ENCODE measurements around the gene FBXO21. TPM values are rescaled to one million over a fixed set of nuclear protein-coding genes. Genes with fewer than 3 reads are reported as not detected.

Gene FBXO21
- total RNA-seq, 1 experiment from 2014 or later = 25.0 TPM

GRCh38 chr12:117162633-117163032 lies 27.6 kb downstream of the FBXO21 start:
- no peak for DNase-seq (ENCODE audit: low read depth)

DNA sequence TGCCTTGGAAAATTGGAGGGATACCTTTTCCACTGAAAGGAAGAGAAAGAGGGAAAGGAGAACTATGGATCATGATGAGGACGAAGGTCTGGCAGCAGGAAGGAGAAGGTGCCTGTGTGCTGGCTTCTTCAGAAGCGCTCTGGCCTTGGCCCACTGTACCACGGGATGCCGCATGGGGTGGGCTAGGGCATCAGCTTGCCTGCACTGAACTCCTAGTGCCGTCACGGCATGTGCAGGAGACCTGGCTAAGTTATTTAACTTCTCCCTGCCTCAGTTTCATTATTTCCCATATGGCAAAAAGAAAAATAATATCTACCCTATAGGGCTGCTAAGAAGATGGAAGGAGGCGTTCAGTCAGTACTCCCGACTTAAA lies 28.1 kb downstream of the FBXO21 start:
- DNase-seq (ENCODE audit: low read depth) = no peak

GRCh38 chr12:117161460-117162166 lies 28.7 kb downstream of the FBXO21 start:
- DNase-seq (ENCODE audit: low read depth) = no peak

DNA sequence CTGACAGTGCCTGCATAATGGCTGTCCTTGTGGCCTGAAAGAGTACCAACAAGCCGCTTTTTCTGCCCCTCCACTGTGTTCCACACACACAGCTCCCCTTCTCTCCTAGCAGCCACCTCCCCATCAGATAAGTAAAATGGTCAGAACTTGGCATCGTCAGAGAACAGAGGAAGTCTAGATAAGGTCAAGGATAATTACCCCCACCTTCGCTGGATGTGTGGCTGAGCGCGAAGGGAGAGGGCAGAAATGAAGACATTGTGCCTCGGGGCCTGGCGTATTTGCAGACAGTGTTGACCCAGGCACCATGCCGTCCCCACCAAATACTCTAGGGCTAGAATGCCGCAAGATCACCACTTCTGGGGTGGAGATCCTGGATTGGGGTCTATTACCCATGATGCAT lies 30.6 kb downstream of the FBXO21 start:
- no peak for DNase-seq (ENCODE audit: low read depth)

GRCh38 chr12:117158911-117159553 lies 31.2 kb downstream of the FBXO21 start:
- no peak for DNase-seq (ENCODE audit: low read depth)

GRCh38 chr12:117158096-117158495 lies 32.2 kb downstream of the FBXO21 start:
- DNase-seq (ENCODE audit: low read depth) = no peak

DNA sequence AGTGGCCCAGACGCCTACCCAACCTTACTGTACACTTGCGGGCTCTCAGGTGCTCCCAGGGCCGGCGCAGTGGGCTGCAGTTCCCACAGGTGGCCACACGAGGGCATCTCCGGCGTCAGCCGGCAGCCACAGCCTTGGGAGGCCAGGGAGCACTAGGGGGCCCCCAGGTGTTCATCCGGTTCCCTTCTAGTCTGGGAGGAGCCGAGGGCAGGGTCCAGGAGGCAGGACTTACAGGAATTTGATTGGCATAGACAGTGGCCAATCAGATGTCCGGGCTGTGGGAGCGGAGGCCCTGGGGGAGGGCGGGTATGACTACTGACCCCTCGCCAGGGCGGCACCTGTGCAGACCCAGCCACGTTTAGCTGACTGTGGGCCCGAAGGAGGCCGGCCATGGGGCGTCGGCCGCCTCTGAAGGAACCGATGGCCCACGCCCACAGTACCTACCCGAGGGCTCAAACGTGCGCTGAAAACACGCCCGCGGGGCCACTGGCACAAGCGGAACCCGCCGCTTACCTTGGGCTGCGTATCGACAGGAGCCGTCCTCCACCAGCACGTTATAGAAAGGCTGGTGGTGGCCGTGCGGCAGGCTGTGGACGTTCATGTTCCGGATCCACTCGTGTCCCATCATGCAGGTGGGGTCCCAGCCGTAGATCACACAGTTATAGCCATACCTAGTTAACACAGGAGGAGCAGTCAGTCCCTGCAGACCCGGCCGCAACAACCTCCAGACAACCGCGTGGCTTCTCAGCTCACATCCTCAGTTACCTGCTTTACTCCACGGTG lies 34.8 kb downstream of the FBXO21 start:
- peak; percentile 13 for DNase-seq (ENCODE audit: low read depth)

DNA sequence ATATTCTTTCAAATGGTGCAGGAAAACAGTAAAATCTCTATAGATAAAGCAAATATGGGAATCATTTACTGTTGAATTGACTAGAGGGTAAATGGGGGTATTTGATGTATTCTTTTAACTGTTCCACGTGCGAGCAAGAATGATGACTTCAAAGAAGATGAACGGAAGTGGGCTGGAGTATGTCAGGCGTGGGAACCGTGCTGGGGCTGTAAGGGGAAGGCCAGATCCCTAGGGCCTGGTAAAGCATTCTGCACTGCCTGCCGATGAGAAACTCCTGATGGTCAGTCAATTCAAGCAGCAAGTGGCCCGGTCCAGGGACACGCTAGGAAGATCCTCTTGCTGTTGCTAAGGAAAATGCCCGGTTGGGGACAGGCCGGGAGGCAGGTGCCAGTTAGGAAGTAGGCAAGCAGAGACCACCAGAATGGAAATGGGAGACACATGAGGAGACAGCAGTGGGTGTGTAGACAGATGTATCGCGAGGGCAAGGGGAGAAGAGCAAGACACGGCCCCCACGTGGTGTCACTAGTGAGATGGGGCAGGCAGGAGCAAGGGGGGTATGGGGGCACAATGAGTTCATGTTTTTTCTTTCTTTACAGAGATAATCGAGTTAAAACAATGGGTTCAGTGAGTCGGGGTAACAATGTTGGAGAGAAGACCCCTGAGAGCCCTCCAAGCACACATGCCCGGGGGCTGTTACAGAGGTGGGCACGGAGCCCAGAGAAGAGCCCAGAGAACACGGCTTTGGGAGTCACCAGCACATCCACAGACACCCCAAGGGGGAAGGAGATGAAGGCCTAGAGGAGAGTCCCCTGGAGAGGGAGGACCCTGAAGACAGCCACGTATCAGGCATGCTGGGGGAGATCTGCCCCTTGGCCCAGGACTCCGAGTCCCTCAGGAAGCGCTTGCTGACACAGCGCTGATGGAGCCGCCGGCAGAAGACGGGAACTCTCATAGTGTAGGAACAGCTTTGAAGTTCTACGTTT lies 37.2 kb downstream of the FBXO21 start:
- no peak for DNase-seq (ENCODE audit: low read depth)

- DNase-seq (ENCODE audit: low read depth) = no peak
Observed at GRCh38 chr12:117151403-117152031, 38.8 kb downstream of the FBXO21 start.

DNA sequence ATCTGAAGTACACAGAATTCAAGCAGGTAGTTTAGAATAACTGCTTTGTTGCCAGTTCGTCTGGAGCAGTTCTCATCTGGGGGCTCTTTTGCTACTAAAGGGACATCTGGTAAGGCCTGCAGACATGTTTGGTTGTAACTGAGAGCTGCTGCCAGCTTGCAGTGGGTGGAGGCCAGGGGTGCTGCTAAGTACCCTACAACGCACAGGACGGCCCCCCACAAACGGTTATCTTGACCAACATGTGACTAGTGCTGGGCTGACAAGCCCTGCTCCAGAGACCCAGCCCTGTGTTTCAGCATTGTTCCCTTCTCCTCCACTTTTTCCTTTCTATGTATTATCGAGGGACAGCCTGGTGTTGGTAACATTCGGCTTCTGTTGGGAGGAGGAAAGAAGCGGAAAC lies 40.8 kb downstream of the FBXO21 start:
- DNase-seq (ENCODE audit: low read depth) = no peak

GRCh38 chr12:117148642-117149041 lies 41.6 kb downstream of the FBXO21 start:
- no peak for DNase-seq (ENCODE audit: low read depth)

DNA sequence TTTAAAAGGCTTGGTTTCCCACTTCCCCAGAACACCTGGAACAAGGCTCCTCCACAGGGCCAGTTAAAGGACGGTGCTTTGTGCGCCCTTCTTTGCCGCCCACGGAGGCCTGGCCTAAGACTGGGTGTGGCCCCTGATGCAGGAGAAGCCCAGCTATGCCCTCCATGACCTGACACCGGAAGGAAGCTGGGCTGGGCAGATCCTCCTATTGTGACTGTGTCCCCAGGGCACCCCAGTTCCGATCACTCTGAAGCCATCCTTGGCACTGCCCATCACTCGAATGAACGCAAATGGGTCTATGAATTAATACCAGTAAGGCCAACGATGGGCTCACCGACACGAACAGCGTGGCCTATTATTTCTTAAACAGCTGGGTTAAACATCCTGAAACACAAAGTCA lies 42.6 kb downstream of the FBXO21 start:
- no peak for DNase-seq (ENCODE audit: low read depth)

DNA sequence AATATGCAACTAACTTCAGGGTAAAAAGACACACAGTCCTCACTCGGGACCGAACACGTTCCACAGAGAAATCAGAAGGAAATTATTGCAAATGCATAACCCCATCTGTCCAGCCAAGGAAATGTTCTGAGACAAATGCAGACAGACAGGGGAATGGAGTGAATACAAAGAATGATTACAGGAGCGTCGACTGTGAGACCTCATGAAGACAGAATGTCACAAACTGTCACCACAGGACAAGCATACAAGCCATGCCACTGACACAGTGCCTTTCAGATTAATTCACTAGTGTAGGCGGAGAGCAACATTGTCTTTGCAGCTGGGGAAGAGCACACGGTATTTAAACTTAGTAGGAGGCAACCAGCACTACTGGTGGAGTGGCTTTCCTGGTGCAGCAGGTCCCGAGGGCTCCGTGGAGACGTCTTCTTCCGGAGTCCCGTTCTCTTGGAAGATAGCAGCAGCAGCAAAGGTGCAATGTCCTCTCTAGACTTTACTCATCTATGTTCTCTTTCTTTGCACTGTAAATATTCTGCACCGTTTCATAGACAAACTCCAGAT lies 44.6 kb downstream of the FBXO21 start:
- no peak for DNase-seq (ENCODE audit: low read depth)

- DNase-seq (ENCODE audit: low read depth) = no peak
Observed at GRCh38 chr12:117144599-117144998, 45.7 kb downstream of the FBXO21 start.

- no peak for DNase-seq (ENCODE audit: low read depth)
Observed at GRCh38 chr12:117143008-117143532, 47.2 kb downstream of the FBXO21 start.

DNA sequence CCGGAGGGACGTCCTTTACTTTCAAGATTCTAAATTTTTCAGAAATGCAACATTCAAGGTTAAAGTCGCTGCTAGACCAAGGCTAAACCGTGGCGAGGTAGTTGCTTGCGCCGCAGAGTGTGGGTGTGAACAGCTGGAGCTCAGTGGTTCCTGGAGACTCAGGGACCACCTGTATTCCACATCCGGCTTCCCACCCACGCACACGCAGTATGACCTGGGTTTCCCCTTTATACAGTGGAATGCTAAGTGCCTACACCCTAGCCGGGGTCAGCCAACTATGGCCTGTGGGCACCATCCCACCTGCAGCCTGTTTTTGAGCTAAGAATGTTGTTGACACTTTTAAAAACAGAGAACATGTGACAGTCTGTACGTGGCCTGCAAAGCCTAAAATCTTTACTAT lies 48.2 kb downstream of the FBXO21 start:
- DNase-seq (ENCODE audit: low read depth) = no peak

- no peak for DNase-seq (ENCODE audit: low read depth)
Observed at GRCh38 chr12:117141097-117141898, 49.0 kb downstream of the FBXO21 start.

DNA sequence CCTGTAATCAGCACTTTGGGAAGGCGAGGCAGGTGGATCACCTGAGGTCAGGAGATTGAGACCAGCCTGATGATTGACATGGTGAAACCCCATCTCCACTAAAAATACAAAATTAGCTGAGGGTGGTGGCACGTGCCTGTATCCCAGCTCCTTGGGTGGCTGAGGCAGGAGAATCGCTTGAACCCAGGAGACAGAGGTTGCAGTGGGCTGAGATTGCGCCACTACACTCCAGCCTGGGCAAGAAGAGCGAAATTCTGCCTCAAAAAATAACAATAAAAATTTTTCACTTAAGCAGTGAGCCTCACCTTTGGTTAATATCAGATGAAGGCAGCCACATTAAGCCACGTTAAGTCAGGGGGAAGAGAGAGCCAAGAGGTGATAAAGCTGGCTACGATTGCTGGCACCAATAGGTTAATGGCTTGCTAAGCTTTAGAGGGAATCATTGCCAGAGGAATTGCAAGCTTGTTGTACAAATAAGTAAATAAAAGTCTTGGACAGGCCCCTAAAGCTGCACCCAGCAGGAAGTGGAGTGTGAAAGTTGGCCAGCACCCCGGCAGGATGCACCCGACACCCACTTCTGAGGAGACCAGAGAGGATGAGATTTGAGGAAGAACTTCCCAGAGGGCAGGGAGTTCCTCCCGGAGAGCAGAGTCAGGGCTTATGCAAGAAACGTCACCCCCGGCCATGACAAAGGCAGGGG lies 49.7 kb downstream of the FBXO21 start:
- no peak for DNase-seq (ENCODE audit: low read depth)
